Embryonic facial prominence (tissue), 1 donor: Measurements from ENCODE around the gene LYPD4.

ENCODE experiments used
- DNase-seq: peaks from one replicate; pipeline ENCODE4 v3.0.0-alpha.2; 2016; ENCODE audit errors: extremely low spot score

The LYPD4 gene

DNA sequence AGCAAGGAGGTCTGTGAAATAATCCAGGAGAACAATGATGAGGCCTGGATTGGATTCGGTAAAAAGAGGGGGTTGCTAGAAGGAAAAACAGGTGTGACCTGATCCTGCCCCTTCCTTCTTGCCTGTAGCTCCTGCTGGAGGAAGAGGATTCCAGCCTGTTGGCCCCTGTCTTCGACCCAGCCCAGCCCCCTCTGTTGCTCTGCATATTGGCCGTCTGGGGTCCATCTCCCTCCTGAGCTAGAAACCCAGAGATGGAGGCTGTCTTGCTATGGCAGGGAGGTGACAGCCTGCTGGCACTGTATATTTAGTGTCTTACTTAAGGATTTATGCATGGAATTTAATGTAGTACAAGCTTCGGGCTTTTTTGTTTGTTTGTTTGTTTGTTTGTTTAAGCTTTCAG lies 7.0 kb upstream of the LYPD4 start:
- no peak for DNase-seq

DNA sequence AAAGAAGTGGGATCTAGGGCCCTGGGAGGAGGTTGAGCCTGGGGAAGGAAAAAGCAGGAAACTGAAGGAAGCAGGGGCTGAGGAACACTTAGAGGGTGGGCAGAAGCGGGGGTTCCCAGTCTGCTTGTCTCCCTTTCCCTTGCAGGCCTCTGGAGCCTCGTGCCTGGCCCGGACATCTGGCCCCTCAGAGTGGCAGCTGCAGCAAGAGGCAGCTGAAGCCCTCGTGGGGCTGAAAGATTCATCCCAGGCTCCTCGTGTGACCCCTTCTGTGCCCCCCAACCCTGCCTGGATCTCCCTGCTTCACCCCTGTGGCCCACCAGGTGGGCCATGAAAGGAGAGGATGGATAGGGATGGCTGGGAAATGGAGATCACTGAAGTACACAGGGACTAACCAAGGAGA lies 5.9 kb upstream of the LYPD4 start:
- no peak for DNase-seq

DNA sequence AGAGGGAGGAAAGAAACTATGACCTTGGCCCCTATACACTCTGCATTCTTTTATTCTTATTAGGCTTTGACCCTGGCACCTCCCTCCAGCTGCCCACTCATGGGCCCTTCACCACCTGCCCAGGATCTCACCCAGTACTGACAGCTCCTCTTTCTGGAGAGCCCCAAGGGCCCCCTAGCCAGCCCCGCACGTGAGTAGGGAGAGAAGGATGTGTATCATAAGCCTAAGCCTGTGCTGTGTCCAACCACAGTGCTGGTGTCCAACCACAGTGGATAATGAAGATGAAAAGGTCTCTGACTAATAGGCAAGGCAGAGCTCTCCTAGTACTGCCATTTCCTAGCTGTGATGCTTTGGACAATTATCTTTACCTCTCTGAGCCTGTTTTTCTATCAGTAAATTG lies 4.6 kb upstream of the LYPD4 start:
- no peak for DNase-seq

DNA sequence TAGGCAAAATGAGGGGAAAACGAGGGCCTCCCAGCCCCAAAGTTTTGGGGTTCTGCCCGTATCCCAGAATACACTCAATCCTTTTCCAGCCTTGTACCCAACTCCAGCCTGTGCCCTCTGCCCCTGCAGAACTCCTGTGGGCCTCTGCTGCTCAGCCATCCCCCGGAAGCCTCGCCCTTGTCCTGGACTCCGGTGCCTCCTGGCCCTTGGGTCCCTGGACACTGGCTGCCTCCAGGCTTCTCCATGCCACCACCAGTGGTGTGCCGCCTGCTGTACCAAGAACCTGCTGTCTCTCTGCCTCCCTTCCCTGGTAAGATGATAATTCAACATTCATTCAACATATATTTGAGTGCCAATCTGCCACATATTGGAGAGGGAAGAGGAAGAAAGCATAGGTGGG lies 4.2 kb upstream of the LYPD4 start:
- DNase-seq: no peak

DNA sequence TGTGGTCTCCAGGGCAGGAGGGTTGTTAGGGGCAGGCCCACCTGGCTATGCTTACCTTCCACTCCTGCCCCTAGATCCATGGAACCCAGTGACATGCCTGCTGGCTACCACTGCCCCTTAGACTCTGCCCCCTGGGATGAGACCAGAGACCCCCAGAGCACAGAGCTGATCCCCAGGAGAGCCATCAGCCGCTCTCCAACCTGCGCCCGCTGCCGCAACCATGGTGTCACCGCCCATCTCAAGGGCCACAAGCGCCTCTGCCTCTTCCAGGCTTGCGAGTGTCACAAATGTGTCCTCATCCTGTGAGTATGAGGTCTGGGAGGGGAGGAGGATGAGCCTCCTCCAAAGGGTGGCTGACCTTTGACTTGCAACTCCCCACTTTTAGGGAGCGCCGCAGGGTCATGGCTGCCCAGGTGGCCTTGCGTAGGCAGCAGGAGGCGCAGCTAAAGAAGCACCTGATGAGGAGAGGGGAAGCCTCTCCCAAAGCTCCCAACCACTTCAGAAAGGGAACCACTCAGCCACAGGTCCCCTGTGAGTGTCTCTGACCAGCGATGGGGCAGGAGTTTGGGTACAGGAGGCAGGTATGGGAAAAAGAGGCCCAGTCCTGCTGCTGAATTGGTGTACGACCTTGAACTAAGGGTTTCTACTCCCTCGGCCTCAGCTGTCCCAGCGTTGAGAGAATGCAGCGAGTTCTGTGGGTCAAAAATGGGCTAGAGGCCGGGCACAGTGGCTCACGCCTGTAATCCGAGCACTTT lies 3.0 kb upstream of the LYPD4 start:
- DNase-seq: no peak

DNA sequence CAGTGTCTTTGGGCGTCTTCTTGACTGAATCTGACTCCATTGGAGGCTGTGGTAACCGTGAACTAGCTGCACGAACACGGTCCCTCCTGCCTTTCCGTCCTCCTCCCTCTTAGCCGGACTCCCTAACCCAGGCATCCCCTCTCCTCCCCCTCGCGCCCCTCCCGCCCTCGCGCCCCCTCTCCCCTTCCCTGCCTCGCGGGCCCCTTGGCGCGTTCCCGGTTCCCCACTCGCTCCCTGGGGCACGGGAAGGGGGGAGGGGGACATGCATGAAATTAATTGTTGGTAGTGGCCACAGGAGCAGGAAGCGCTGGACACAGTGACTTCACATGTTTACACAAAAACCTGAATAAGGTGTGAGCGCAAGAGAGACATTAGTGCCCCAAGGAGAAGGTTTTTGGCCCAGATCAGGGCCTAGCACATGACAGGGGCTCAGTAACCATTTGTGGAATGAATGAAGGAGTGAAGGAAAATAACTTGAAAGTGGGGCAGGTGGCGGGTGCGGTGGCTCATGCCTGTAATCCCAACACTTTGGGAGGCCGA lies 638 bp upstream of the LYPD4 start:
- DNase-seq: no peak

DNA sequence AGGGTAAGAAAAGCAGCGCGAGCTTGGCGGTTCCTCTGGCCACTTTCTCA lies 343 bp upstream of the LYPD4 start, which contains the start of gene DMRTC2:
Gene DMRTC2 (plus strand): TSS at position 42 of the 50 bp plus-strand sequence. CDS start 2,387 bp downstream, outside the sequence.
- DNase-seq: no peak

DNA sequence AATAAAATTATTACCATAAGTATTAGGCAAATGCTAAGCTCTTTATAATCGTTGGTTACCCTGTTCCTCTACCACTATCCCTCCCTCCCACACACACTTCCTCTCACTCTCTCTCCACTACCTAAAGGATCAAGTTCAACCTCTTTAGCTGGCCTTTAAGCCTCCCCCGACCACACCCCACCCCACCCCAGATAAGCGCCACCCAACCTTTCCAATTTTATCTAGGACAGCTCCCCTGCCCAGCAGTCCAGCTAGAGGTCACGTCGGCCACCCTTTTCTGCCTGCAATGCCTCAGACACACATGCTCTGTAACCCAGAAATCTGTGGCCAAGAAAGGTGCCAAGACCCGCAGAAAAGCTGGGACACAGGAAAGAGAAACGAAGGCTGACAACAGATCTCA lies 1.1 kb downstream of the LYPD4 start:
- no peak for DNase-seq

DNA sequence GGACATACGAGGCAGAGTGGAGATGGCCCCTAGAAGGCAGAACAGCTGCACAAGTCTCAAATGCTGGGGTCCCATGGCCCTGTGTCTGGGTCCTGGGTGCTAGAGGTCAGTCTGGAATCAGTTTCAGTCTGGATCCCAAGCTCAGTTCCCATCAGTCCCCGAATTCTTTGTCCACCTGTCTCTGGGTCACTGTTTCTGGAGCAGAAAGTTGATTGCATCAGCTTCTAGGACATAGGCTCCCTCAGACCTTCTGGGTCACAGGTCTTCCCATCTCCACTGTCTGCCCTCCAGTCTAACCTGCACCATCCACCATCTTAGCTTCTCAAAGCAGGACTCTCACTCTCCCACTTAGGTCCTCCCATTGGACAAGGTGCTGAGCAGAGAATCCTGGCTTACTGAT lies 5.3 kb downstream of the LYPD4 start:
- no peak for DNase-seq

DNA sequence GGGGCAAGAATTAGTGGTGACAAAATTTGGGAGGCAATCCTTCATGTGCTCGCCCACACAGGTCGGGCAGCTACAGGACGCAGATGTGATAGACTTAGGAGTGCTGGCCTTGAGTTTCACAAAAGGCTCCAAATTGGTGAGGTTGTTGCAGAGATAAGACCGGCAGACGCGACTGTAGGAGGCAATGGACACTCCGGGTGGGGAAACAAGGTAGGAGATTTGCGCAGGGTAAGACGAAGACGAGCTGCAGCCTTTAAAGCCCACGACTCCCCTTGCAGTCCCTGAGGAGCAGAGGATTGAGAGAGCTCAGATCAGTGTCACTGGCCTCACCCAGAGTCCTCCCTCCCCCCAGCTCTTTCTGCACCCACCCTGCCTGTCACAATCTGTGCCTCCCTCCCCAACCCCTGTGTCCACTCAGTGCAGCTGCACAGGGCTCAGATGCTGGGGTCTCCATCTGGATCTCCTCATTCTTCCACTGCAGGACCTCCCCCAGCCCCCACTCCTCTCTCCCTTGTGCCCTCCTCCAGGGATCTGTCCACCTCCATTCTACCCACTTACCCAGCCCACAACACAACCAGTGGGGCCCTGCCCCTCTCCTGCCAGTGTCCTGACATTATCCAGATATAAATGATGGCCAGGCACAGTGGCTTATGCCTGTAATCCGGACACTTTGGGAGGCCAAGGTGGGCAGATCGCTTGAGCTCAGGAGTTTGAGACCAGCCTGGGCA lies 6.3 kb downstream of the LYPD4 start:
- DNase-seq: no peak

DNA sequence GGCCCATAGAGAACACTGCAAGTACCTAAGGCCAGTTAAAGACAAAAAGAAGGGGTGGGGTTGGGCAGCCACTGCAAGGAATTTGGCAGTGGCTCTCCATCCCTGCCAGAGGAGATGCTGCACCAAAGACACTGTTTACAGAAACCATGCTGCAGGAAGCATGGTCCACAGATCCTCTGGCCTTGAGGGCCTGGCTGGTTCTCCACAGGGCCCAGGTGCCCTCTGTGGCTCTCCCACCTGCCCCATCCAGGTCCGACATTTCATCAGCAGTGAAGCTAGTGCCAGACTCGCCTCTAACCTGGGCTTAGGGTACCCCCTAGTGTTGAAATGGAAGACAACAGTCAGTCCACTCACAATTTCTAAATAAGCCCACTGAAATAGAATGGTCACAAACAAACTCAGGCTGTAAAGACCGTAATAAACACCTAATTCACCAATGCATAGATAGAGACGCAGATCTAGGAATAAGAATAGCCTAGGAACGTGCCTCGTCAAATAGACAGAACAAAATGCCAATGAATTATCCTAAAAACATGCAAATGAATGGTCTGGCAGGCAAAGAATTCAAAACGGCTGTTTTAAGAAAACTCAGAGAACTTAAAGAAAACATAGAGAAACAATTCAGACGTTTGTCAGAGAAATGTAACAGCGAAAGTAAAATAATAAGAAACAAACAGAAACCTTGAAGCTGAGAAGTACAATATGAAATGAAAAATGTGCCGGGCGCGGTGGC lies 23.3 kb downstream of the LYPD4 start:
- DNase-seq: no peak

DNA sequence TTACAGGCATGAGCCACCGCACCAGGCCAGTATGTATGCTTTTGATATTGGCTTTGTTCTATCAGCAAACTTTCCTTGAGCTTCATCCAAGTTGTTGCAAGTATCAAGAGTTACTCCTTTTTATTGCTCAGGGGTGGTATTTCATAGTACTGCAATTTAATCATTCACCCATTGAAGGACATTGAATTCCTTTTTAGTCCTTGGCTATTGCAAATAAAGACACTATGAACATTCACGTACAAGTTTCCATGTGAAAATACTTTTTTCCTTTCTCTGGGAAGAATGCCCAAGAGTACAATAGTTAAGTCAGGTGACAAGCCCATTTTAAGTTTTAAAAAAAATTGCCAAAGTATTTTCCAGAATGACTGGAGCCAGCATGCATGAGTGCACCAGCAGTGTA lies 27.7 kb downstream of the LYPD4 start:
- DNase-seq: no peak

DNA sequence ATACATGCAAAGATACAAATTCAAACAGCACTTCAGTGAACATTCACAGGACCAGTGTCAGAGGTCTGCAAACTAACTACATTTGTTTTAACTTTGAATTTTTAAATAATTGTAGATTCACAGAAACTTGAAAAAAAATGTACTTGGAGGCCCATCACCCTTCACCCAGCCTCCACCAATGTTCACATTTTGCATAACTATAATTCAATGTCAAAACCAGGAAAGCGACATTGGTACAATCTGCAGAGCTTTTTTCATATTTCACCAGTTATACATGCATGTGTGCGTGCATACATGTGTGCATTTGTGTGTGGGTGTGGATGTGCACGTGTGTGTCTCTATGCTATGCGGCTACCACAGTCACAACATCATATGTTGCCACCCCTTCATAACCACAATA lies 29.2 kb downstream of the LYPD4 start:
- DNase-seq: no peak

DNA sequence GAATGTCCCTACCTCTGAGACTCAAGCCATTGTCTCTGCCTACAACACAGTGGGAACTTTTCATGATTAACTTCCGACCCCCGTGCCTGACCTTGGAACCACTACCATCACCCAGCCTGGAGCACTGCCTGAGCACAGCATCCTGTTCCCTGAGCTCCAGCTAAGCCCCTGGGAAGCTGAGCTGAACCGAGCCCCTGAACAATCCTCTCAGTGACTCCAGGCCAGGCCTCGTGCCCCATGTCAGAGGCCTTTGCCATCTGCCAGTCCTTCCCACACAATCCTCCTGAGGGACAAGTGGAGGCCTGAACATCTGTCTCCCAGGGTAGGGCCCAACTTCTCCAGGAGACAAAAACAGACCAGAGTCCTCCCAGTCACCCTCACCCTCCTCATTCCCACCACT lies 30.6 kb downstream of the LYPD4 start:
- no peak for DNase-seq

DNA sequence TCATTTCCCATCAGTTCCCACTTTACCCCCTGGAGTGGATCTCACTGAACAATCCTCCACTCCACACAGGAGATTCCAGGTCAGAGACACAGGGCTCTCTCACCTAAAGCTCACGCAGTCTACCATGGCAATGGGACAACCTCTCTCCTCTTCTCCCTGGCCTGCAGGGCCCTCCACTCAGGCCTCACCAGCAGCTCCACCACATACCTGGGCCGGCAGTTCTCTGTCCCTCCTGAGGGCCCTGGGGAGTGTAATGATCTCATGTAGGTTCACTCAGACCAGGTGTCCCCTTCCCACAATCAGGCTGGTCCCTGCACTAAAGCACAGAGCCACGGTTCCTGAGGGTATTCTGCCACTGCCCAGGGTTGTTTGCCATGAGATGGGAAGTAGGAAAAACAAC lies 32.5 kb downstream of the LYPD4 start:
- no peak for DNase-seq

DNA sequence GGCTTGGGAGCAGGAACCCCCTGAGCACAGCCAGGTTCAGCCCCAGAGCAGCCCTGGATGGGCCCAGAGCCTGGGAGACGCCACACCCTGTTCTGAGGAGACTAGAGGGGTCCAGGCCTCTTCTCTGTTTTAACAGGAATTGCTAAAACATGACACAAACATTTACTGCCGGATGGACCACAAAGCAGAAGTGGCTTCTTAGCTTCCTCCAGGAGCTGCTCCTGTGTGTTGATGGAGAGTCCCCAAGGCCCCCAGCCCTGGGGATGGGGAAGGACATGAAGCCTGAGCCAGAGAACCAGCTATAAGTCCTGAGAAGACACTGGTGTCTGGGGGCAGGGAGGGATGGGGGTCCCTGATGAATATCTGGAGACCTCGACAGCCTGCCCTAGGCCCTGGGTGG lies 33.4 kb downstream of the LYPD4 start:
- no peak for DNase-seq

DNA sequence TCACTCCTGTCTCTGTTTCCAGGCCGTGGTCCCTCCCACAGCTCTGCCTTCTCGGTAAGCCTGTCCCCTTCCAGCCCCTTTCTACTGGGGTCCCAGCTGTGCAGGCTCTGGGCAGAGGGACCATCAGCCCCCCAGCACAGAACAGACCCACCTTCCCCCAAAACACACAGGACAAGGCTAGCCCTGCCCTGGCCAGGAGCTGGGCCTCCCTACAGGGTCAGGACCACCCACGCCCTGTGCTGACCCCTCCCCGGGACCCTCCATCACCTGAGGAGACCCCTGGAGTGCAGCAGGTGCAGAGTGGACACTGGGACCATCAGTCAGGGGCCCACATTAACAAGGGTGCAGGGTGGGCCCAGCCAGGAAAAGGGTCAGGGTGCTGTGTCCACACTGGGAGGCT lies 34.2 kb downstream of the LYPD4 start:
- no peak for DNase-seq

DNA sequence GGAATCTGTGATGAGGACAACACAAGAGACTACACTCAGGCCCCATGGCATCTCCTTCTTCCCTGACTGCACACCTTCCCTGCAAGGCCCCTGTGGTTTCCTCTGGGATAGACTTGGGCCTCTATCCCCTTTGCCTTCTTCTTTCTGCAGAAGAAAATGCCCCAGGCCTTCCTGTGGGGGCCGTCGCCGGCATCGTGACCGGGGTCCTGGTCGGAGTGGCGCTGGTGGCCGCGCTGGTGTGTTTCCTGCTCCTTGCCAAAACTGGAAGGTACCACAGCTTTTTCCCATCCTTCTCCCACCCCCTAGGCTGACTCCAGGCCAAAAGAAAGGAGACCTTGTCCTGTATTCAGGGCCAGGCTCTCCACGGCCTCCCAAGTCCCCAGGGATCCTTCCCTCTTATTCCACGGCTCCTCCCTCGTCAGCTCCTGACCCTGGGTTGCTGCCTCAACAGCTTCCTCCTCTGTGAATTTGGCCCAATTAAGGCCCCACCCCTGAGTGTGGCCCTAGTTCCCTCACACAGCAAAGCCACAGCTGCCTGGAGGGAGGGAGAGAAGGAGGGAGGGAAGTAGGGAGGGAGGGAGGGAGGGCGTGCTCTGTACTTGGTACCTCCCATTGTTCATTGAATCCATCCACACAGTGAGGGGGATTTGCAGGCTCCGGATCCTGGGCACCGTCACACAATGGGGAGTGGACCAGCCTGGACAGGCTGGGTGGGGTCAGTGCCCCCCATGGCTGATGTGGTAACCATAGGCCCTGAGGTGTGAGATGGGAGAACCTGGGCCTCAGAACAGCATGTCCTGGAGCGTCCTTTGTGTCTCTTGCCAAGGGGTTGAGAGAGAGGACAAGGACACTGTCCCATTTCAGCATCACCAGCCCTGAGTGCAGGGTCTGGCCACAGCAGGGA lies 35.6 kb downstream of the LYPD4 start:
- no peak for DNase-seq

DNA sequence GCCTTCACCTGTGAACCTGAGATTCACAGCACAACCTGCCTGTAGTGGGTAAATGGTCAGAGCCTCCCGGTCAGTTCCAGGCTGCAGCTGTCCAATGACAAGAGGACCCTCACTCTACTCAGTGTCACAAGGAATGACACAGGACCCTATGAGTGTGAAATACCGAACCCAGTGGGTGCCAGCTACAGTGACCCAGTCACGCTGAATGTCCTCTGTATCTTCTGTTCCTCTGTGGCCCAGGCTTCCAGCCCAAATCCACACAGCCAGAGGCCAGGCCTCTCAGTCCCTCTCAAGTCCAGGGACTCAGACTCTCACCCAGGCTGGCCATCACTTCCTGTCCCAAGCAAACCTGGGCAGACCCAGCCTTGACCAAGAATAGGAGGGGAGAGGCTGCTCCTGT lies 37.3 kb downstream of the LYPD4 start:
- DNase-seq: no peak

DNA sequence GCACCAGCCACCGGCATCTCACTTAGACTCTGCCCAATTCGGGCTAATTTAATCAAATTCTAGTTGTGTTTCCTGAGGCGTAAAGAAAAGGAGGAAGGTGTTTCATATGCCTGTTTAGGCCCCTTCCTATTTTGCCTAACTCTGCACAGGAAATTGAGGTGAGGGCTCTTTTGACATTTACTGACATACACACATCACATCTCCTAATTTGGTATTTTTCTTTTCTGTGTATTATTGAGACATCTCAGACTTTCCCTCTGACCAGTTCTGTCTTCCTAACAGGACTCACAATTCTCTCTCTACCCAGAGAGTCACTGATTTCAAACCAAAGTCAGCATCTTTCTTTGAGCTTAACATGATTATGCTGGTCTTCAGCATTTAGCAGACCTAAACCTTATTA lies 40.1 kb downstream of the LYPD4 start:
- DNase-seq: no peak

DNA sequence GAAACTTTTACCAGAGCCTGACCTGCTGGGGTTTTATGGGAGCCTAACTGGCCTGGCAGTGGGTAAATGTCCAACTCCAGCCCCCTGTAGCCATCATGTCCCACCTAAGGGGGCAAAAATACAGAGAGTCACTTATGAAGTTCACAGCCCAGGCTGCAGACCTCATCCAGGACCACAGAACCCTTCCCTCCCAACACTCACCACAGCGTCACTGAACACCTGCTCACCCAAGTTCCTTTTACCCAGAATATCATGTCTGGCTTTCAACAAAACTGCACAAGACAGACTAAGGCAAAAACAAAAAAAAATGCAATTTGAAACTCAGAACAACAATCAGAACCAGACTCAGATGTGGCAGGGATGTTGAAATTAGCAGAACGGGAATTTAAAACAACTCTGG lies 41.7 kb downstream of the LYPD4 start:
- no peak for DNase-seq

DNA sequence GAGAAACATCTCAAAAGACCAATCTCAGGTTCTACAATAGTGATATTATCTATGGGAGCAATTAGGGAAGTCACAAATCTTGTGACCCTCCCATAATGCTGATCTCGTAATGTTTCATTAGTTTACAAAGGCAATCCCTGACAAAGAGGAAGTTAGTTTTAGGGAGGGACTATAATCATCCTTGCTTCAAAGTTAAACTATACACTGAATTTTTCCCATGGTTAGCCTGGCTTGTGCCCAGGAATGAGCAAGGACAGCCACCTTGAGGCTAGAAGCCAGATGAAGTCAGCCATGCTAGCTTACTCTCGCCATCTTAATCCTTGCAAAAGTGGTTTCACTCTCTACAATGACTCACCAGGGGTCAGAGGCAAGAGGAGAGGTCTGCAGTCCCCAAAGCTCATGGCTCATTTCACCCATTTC lies 42.7 kb downstream of the LYPD4 start:
- DNase-seq: no peak
